ENCODE measurements around the gene UAP1L1. TPM values are rescaled to one million over a fixed set of nuclear protein-coding genes. Genes with fewer than 3 reads are reported as not detected.
A peak's percentile ranks its signal among the peaks of the same experiment; 100 is the strongest.

The UAP1L1 gene
- total RNA-seq, 2 experiments from 2014 or later, result 6.5 to 6.8 TPM

- TF ChIP-seq, protein P1, sequence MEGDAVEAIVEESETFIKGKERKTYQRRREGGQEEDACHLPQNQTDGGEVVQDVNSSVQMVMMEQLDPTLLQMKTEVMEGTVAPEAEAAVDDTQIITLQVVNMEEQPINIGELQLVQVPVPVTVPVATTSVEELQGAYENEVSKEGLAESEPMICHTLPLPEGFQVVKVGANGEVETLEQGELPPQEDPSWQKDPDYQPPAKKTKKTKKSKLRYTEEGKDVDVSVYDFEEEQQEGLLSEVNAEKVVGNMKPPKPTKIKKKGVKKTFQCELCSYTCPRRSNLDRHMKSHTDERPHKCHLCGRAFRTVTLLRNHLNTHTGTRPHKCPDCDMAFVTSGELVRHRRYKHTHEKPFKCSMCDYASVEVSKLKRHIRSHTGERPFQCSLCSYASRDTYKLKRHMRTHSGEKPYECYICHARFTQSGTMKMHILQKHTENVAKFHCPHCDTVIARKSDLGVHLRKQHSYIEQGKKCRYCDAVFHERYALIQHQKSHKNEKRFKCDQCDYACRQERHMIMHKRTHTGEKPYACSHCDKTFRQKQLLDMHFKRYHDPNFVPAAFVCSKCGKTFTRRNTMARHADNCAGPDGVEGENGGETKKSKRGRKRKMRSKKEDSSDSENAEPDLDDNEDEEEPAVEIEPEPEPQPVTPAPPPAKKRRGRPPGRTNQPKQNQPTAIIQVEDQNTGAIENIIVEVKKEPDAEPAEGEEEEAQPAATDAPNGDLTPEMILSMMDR (IDR thresholded peaks at IDR 0.05), result no peak
- Histone ChIP-seq H3K27me3 (ENCODE audit: control insufficient read depth in 1 of 2, insufficient read depth in 2 of 2, low read length in 2 of 2) (peaks cover 67% of the 10 kb centered on the region in 2 experiments), H3K4me3 (ENCODE audit: low read length) (no peak overlapping the region), H3K9me3 (ENCODE audit: control insufficient read depth in 1 of 2, insufficient read depth in 1 of 2, low read length in 2 of 2) (peaks cover 0 to 51% of the 10 kb centered on the region in 2 experiments), H3K36me3 (ENCODE audit: insufficient read depth, low read length) (no peaks in the 10 kb centered on the region), H3K27ac (ENCODE audit: low read depth in 1 of 2, low read length in 2 of 2) (no peak overlapping the region), H3K4me1 (ENCODE audit: insufficient read depth, low read length) (peaks cover 36% of the 10 kb centered on the region)
- Mint-ChIP-seq H3K4me1 (ENCODE audit: low read depth) (no peaks in the 10 kb centered on the region), H3K9me3 (no peaks in the 10 kb centered on the region), H3K4me3 (no peak overlapping the region), H3K27me3 (peaks cover 47% of the 10 kb centered on the region), H3K36me3 (ENCODE audit: low read depth) (no peaks in the 10 kb centered on the region), H3K27ac (no peak overlapping the region)
- POLR2A ChIA-PET, result no interaction called here
- intact Hi-C loops (cut with DNase I, micrococcal nuclease), result no loop called here
- ATAC-seq (ENCODE audit: poor library complexity) (no peak), DNase-seq (no peak)
- CTCF ChIA-PET, result no interaction called here
Measured at GRCh38 chr9:137051145-137051724, 26.1 kb upstream of the UAP1L1 start.

DNA sequence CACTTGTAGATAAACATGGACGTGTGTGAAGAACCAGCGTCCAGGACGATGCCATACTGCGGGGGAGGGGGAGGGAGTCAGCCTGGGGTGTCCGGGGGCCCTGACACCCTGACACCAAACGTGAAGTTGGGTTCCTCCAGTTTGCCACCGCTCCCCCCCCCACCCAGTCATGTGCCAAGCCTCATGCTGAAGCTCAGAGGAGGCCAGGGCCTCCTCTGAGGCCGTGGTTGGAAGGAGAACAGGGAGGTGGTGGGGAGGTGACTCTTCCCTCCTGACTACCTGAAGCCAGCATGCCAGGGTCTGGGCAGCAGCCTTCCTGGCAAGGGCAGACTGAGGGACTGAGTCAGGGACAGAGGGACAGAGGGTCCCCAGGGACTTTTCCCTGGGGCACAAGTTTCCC, 25.0 kb upstream of the UAP1L1 start:
- Mint-ChIP-seq H3K36me3 (ENCODE audit: low read depth) (no peaks in the 10 kb centered on the region), H3K27ac (no peak overlapping the region), H3K27me3 (peaks cover 38% of the 10 kb centered on the region), H3K4me3 (no peak overlapping the region), H3K9me3 (no peaks in the 10 kb centered on the region), H3K4me1 (ENCODE audit: low read depth) (no peaks in the 10 kb centered on the region)
- ATAC-seq (ENCODE audit: poor library complexity) (no peak), DNase-seq (no peak)
- peaks cover 0 to 47% of the 10 kb centered on the region in 2 experiments for H3K9me3 ChIP-seq (ENCODE audit: control insufficient read depth in 1 of 2, insufficient read depth in 1 of 2, low read length in 2 of 2)
- no peak overlapping the region for H3K27ac ChIP-seq (ENCODE audit: low read depth in 1 of 2, low read length in 2 of 2)
- no peak overlapping the region for H3K4me3 ChIP-seq (ENCODE audit: low read length)
- no peaks in the 10 kb centered on the region for H3K36me3 ChIP-seq (ENCODE audit: insufficient read depth, low read length)
- H3K4me1 ChIP-seq (ENCODE audit: insufficient read depth, low read length), result peaks cover 28% of the 10 kb centered on the region
- intact Hi-C loops (cut with DNase I, micrococcal nuclease), result no loop called here
- TF ChIP-seq, protein P1 (IDR thresholded peaks at IDR 0.05), result no peak
- ChIA-PET POLR2A (no interaction called here), CTCF (no interaction called here)
- H3K27me3 ChIP-seq (ENCODE audit: control insufficient read depth in 1 of 2, insufficient read depth in 2 of 2, low read length in 2 of 2), result peaks cover 58 to 63% of the 10 kb centered on the region in 2 experiments

- Histone ChIP-seq H3K4me1 (ENCODE audit: insufficient read depth, low read length) (peaks cover 28% of the 10 kb centered on the region), H3K27me3 (ENCODE audit: control insufficient read depth in 1 of 2, insufficient read depth in 2 of 2, low read length in 2 of 2) (peaks cover 48 to 53% of the 10 kb centered on the region in 2 experiments), H3K27ac (ENCODE audit: low read depth in 1 of 2, low read length in 2 of 2) (no peak overlapping the region), H3K36me3 (ENCODE audit: insufficient read depth, low read length) (no peaks in the 10 kb centered on the region), H3K9me3 (ENCODE audit: control insufficient read depth in 1 of 2, insufficient read depth in 1 of 2, low read length in 2 of 2) (peaks cover 0 to 37% of the 10 kb centered on the region in 2 experiments), H3K4me3 (ENCODE audit: low read length) (no peak overlapping the region)
- H3K9me3 Mint-ChIP-seq, result no peaks in the 10 kb centered on the region
- intact Hi-C loops (cut with DNase I, micrococcal nuclease), result no loop called here
- POLR2A ChIA-PET, result interaction anchor here (0.6 kb wide), 1 partner anchor 121 kb away, joined by 3 read pairs; no protein-coding TSS in a partner anchor
- CTCF ChIA-PET, result no interaction called here
- DNase-seq, result no peak
- TF ChIP-seq, protein P1 (IDR thresholded peaks at IDR 0.05), result no peak
- no peaks in the 10 kb centered on the region for H3K36me3 Mint-ChIP-seq (ENCODE audit: low read depth)
- ATAC-seq (ENCODE audit: poor library complexity), result peak; percentile 31
- H3K4me1 Mint-ChIP-seq (ENCODE audit: low read depth), result no peaks in the 10 kb centered on the region
- H3K27ac Mint-ChIP-seq, result no peak overlapping the region
- H3K4me3 Mint-ChIP-seq, result no peak overlapping the region
- peaks cover 29% of the 10 kb centered on the region for H3K27me3 Mint-ChIP-seq
Measured at GRCh38 chr9:137052998-137053943, 24.0 kb upstream of the UAP1L1 start.

All from CD4-positive, alpha-beta T cell (primary cell).